Coronary artery (tissue), 2 donors: ENCODE measurements around the gene PHLDA2.

ENCODE experiments used
- DNase-seq: peaks from one replicate; pipeline ENCODE4 v3.0.0-alpha.2; 2017; ENCODE audit warnings: low spot score
- H3K27ac ChIP-seq, 2 donors: fragments of 200-600 bp; sonication (generic); one replicate each; pipeline ENCODE4 v1.5.1; 2016 to 2019
- H3K4me3 ChIP-seq: fragments of 200-600 bp; sonication (generic); 2 replicates; pipeline ENCODE4 v1.5.1; 2016; ENCODE audit warnings: mild to moderate bottlenecking, moderate library complexity
- CTCF ChIP-seq: fragments of 200-600 bp; sonication (generic); IDR thresholded peaks from one replicate; pipeline ENCODE4 v1.5.1; 2019; ENCODE audit warnings: antibody characterized with exemption

PHLDA2 gene

GRCh38 chr11:2916892-2917645 lies 12.2 kb downstream of the PHLDA2 start:
- DNase-seq, result no peak
- TF ChIP-seq CTCF, result no peak
- Histone ChIP-seq H3K4me3 (no peak overlapping the region), H3K27ac (no peak overlapping the region)

DNA sequence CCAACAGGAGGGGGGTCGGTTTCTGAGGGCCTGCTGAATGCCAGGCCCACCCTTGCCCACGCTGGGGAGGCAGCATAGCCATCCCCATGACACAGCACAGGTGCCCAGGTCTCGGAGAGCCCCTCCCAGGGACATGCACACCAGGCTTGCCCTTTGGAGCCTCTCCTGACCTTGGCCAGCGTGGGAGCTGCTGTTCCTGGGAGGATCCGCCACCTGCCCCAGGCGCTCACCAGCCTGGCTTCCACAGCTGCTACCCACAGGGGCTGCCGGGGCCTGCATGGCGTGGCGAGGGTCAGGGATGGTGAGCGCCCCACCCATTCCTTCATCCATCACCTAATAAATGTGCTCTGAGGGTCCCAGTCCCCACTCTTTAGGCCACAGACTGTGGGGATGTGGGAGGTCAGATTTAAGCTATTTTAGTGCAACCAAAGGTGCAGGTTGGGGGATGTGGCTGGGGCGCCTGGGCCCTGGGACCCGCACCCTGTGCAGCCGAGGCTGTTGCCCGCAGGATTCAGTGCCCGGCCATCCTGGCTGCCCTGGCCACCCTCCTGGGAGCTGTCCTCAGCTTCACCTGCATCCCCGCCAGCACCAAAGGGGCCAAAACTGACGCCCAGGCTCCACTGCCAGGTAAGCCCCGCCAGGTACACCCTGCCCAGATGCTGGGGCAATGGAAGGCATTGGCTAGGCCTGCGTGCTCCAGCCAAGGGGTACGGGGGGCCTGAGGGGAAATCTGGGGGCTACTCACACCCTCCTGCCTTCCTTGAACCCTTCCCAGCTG lies 12.9 kb downstream of the PHLDA2 start:
- TF ChIP-seq CTCF, result no peak
- no peak for DNase-seq
- no peak overlapping the region for H3K4me3 ChIP-seq
- H3K27ac ChIP-seq, result no peak overlapping the region

GRCh38 chr11:2915473-2915872 lies 13.7 kb downstream of the PHLDA2 start:
- no peak for DNase-seq
- H3K27ac ChIP-seq, result no peak overlapping the region
- no peak for TF ChIP-seq CTCF
- no peak overlapping the region for H3K4me3 ChIP-seq

DNA sequence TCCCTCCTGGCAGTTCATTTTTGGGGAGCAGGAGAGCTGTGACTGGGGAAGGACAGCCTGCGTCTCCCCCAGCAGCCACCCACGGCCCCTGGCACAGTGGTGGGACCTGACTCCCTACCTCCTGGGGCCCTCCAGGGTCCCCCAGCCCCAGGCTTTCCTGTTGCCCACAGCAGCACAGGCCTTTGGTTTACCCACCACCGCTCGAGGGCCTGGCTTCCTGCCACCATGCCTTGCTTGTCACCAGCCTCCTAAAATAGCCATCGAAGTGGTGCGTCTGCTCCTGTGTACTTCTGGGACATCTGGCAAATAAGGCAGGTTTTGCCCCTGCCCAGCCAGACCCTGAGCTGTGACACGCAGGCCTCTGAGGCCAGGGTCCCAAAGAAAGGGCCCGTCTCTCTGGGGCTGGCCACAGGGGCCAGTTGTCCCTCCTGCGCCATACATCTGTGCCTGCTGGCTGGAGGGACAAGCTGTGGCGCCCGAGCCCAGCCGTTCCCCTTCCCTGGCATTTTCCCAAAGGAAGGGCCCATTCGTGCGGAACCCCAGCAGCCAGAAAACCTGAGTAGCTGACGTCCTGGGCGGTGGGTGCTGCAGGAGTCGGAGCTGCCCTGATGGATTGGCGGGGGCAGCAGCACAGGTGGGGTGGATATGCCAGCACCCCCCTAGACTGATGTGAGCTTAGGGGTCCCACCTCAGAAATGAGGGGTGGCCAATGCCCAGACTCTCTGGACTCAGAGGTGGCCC lies 14.6 kb downstream of the PHLDA2 start:
- no peak for DNase-seq
- TF ChIP-seq CTCF, result no peak
- Histone ChIP-seq H3K27ac (no peak overlapping the region), H3K4me3 (no peak overlapping the region)

GRCh38 chr11:2913776-2914175 lies 15.4 kb downstream of the PHLDA2 start:
- no peak for TF ChIP-seq CTCF
- no peak overlapping the region for H3K27ac ChIP-seq

DNA sequence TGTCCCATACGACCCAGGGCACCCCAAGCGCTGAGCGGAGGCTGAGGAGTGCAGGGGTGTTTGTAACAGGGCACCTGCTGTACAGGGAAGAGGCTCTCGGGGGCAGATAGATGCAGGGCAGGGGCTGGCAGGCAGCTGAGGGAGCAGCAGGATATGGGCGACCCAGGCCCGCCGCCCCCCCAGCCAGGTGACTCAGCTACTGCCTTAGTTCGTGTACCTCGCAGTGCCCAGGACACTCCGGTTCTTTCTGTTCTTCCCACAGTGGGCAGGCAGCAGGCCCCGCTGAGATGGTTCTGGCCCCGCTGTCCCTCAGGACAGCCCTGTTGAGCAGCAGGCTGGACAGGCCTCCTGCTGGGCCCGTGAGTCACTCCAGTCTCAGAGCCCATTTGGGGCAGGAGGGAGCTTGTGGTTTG lies 16.2 kb downstream of the PHLDA2 start:
- Histone ChIP-seq H3K4me3 (no peak overlapping the region), H3K27ac (no peak overlapping the region)
- DNase-seq, result no peak
- TF ChIP-seq CTCF, result no peak

More at GRCh38 chr11:2913776-2914175, 15.4 kb downstream of the PHLDA2 start:
- H3K4me3 ChIP-seq, result no peak overlapping the region
- no peak for DNase-seq
